Ammon's horn (tissue), 1 donor: ENCODE measurements around the gene ALDH7A1.
A peak's percentile ranks its signal among the peaks of the same experiment; 100 is the strongest.

ENCODE experiments used
- DNase-seq: peaks from one replicate; pipeline ENCODE4 v3.0.0-alpha.2; 2016; ENCODE audit warnings: low spot score

Gene ALDH7A1

GRCh38 chr5:126508251-126508961, 86.6 kb downstream of the ALDH7A1 start:
- DNase-seq = no peak

- no peak for DNase-seq
Measured at GRCh38 chr5:126506079-126506478, 88.9 kb downstream of the ALDH7A1 start.

- peak; percentile 62 for DNase-seq
Measured at GRCh38 chr5:126503602-126504104, 91.4 kb downstream of the ALDH7A1 start.

- DNase-seq = no peak
Measured at GRCh38 chr5:126501448-126501847, 93.6 kb downstream of the ALDH7A1 start.

- peak; percentile 30 for DNase-seq
Measured at GRCh38 chr5:126499853-126500342, 95.1 kb downstream of the ALDH7A1 start.

GRCh38 chr5:126499278-126499677, 95.7 kb downstream of the ALDH7A1 start:
- DNase-seq = no peak

GRCh38 chr5:126497506-126497905, 97.5 kb downstream of the ALDH7A1 start:
- no peak for DNase-seq

GRCh38 chr5:126494393-126494792, 100.6 kb downstream of the ALDH7A1 start:
- no peak for DNase-seq

GRCh38 chr5:126492939-126493338, 102.1 kb downstream of the ALDH7A1 start:
- no peak for DNase-seq

GRCh38 chr5:126490167-126490940, 104.7 kb downstream of the ALDH7A1 start:
- peak; percentile 81 for DNase-seq

GRCh38 chr5:126488443-126489065, 106.5 kb downstream of the ALDH7A1 start:
- DNase-seq = no peak

- DNase-seq = no peak
Measured at GRCh38 chr5:126487596-126487995, 107.4 kb downstream of the ALDH7A1 start.

- peak; percentile 54 for DNase-seq
Measured at GRCh38 chr5:126486332-126486731, 108.7 kb downstream of the ALDH7A1 start.

GRCh38 chr5:126484253-126484652, 110.8 kb downstream of the ALDH7A1 start:
- DNase-seq = peak; percentile 33

GRCh38 chr5:126483156-126483555, 111.9 kb downstream of the ALDH7A1 start:
- no peak for DNase-seq

- DNase-seq = no peak
Measured at GRCh38 chr5:126482591-126482990, 112.4 kb downstream of the ALDH7A1 start.

- DNase-seq = no peak
Measured at GRCh38 chr5:126481243-126481642, 113.8 kb downstream of the ALDH7A1 start.
